Spleen (tissue), 13 donors: Measurements from ENCODE around the gene KLK6. TPM values are rescaled to one million over a fixed set of nuclear protein-coding genes. Genes with fewer than 3 reads are reported as not detected.

ENCODE experiments used
- DNase-seq: peaks from one replicate; pipeline ENCODE4 v3.0.0-alpha.2; 2020
- H3K27ac ChIP-seq, 8 donors: fragments of 200-600 bp; sonication (generic) in 7 of 8; 1 replicate in 4 of 8; 2 replicates in 4 of 8; pipeline versions ENCODE4 v1.5.0 to v1.8.0; 2016 to 2021; ENCODE audit warnings: inconsistent platforms in 4 of 8, mild to moderate bottlenecking in 4 of 8, moderate library complexity in 1 of 8
- H3K27me3 ChIP-seq, 7 donors: fragments of 200-600 bp; sonication (generic) in 6 of 7; replicated peaks in 1 of 7; 1 replicate in 4 of 7; 2 replicates in 3 of 7; pipeline versions ENCODE4 v1.5.0 to v1.8.0; 2016 to 2021; ENCODE audit warnings: inconsistent platforms in 3 of 7, mild to moderate bottlenecking in 1 of 7
- H3K36me3 ChIP-seq, 6 donors: fragments of 200-600 bp; sonication (generic) in 5 of 6; 1 replicate in 4 of 6; 2 replicates in 2 of 6; pipeline versions ENCODE4 v1.5.0 to v1.8.0; 2016 to 2021; ENCODE audit warnings: inconsistent platforms in 2 of 6
- H3K4me1 ChIP-seq, 6 donors: fragments of 200-600 bp; sonication (generic) in 5 of 6; 1 replicate in 3 of 6; 2 replicates in 3 of 6; pipeline versions ENCODE4 v1.5.0 to v1.8.0; 2016 to 2021; ENCODE audit warnings: inconsistent platforms in 3 of 6
- H3K4me3 ChIP-seq, 8 donors: fragments of 200-600 bp; sonication (generic) in 7 of 8; 1 replicate in 4 of 8; 2 replicates in 4 of 8; pipeline versions ENCODE4 v1.5.0 to v1.8.0; 2016 to 2021; ENCODE audit warnings: inconsistent platforms in 4 of 8, mild to moderate bottlenecking in 4 of 8, moderate library complexity in 2 of 8
- H3K9me3 ChIP-seq, 8 donors: fragments of 200-600 bp; sonication (generic) in 7 of 8; 1 replicate in 4 of 8; 2 replicates in 4 of 8; pipeline versions ENCODE4 v1.5.0 to v1.8.0; 2016 to 2021; ENCODE audit warnings: inconsistent platforms in 4 of 8
- CTCF ChIP-seq, 11 experiments: fragments of 200-600 bp in 7 of 11; fragments of 450-650 bp in 4 of 11; sonication (generic) in 4 of 11; IDR thresholded peaks in 8 of 11; conservative IDR thresholded peaks in 3 of 11; 1 replicate in 7 of 11; 2 replicates in 4 of 11; pipeline versions ENCODE4 v1.4.0 to v1.8.0; 2016 to 2021; ENCODE audit warnings: antibody characterized with exemption in 11 of 11, inconsistent platforms in 4 of 11, mild to moderate bottlenecking in 1 of 11
- POLR2A ChIP-seq, 3 donors: fragments of 450-650 bp; IDR thresholded peaks; one replicate each; pipeline ENCODE4 v1.5.1; 2017; ENCODE audit warnings: antibody characterized with exemption in 3 of 3, mild to moderate bottlenecking in 1 of 3
- POLR2AphosphoS5 ChIP-seq, 3 donors: sonication (generic); formaldehyde crosslinking; IDR thresholded peaks; one replicate each; pipeline ENCODE4 v1.5.1; 2017; ENCODE audit warnings: antibody characterized with exemption in 3 of 3
- WGBS, 5 donors: extraction: QIAGEN DNeasy Blood & Tissue Kit in 3 of 5; methylation state at CpG; one replicate each; pipeline versions ENCODE4 v1.1.5 to v1.1.7; 2013 to 2018; 5-methylcytosine and 5-hydroxymethylcytosine counted together
- intact Hi-C: fragments of 100-400 bp; cut with DNase I; formaldehyde crosslinking; loops from one replicate; pipeline ENCODE4 v1.15.0; 2023; ENCODE audit warnings: low total_unique reads
- long read RNA-seq, 2 donors: transcript quantifications; one replicate each; lab custom pipeline, GENCODE V29; 2026
- polyA plus RNA-seq, 3 donors: library from polyadenylated mRNA; stranded (reverse); fragments of 200-250 nt; gene quantifications; one replicate each; pipeline ENCODE4 v1.2.1, GENCODE V29; 2013
- total RNA-seq, 7 donors: library from RNA; depleted of rRNA in 3 of 7; stranded (reverse); fragments of >200 nt in 3 of 7; fragmentation: NEBNext Ultra II Directional in 4 of 7; extraction: Animal tissue kit (Norgen Biotek cat#: 25700) in 4 of 7; gene quantifications; one replicate each; pipeline versions ENCODE4 v1.1.0 to v1.2.1, GENCODE V29; 2016 to 2021
- donor health status: healthy with polysubstance abuse.
- donor health status: DM: no; HTN: no; CAD: no; lungs with moderate emphysema.
- donor health status: DM: no; HTN: no; CAD: no.
- donor health status: Bipolar disorder and iron deficiency.
- donor health status: healthy.
- donor health status: DM: no; HTN: no; CAD: no.
- donor health status: DM: yes; HTN: yes; CAD: no.

The KLK6 gene
- 1 to 10 TPM in 5 of 7 donors, under 1 TPM in 1, not detected in 1; 0.79 to 9.5 (median 3.0) TPM for total RNA-seq
- polyA plus RNA-seq: 1 to 10 TPM in 1 of 3 donors, under 1 TPM in 2; 0.43 to 5.8 (median 0.80) TPM
- long read RNA-seq, donor 1, transcript KLK6-202 (6 exons, 1,708 nt): major isoform, 26 of 65 reads
- long read RNA-seq, donor 1, partial matches to known transcripts: 37 of 65 reads
- long read RNA-seq, donor 1, other reads (novel, unspliced or antisense): 0 of 65 reads
- long read RNA-seq, donor 2, transcript KLK6-202 (6 exons, 1,708 nt): major isoform, 8 of 16 reads
- long read RNA-seq, donor 2, partial matches to known transcripts: 8 of 16 reads
- long read RNA-seq, donor 2, other reads (novel, unspliced or antisense): 0 of 16 reads

GRCh38 chr19:50969413-50969760, at the start of gene KLK6:
KLK6 (minus strand) TSS chr19:50969591; CDS start chr19:50968104, 1,487 bp downstream.
- Histone ChIP-seq H3K27me3 (peaks cover 0 to 85% (median 0%) of the 10 kb centered on the region in 7 donors), H3K4me1 (peaks cover 0 to 3% (median 0%) of the 10 kb centered on the region in 6 donors), H3K27ac (peak within 1 kb of the TSS in 2 of 8 donors; percentile 5 to 30), H3K36me3 (no peaks in the 10 kb centered on the region), H3K4me3 (peak within 1 kb of the TSS in 1 of 8 donors; percentile 19), H3K9me3 (no peaks in the 10 kb centered on the region)
- DNase-seq: no peak
- WGBS, 5 donors: 73 to 85% (median 77%) methylated on average over 16 to 19 of the region's 19 CpGs
- intact Hi-C loops: no loop called here
- TF ChIP-seq POLR2A (IDR thresholded peaks at IDR 0.05) (no peak), POLR2AphosphoS5 (IDR thresholded peaks at IDR 0.05) (no peak), CTCF (IDR thresholded peaks at IDR 0.05 in 8 of 11, conservative IDR thresholded peaks at IDR 0.05 in 3 of 11) (no peak)

- no peak for DNase-seq
- 2 to 7% (median 3%) methylated on average over 29 to 65 of the region's 68 CpGs for WGBS, 5 donors
- Histone ChIP-seq H3K4me1 (peaks cover 10 to 42% (median 29%) of the 10 kb centered on the region in 6 donors), H3K9me3 (no peaks in the 10 kb centered on the region), H3K27ac (no peak overlapping the region), H3K27me3 (peaks cover 4 to 100% (median 60%) of the 10 kb centered on the region in 7 donors), H3K4me3 (peak overlapping the region in 6 of 8 donors; percentile 9 to 62 (median 26)), H3K36me3 (no peaks in the 10 kb centered on the region)
- TF ChIP-seq POLR2A (IDR thresholded peaks at IDR 0.05): no peak
- no peak for TF ChIP-seq POLR2AphosphoS5 (IDR thresholded peaks at IDR 0.05)
- no peak for TF ChIP-seq CTCF (IDR thresholded peaks at IDR 0.05 in 8 of 11, conservative IDR thresholded peaks at IDR 0.05 in 3 of 11)
- intact Hi-C loops: no loop called here
Observed at GRCh38 chr19:51018745-51019543, 49.6 kb upstream of the KLK6 start.

- Histone ChIP-seq H3K4me3 (peak overlapping the region in 3 of 8 donors; percentile 2 to 51 (median 15)), H3K9me3 (no peaks in the 10 kb centered on the region), H3K27ac (no peak overlapping the region), H3K4me1 (peaks cover 10 to 42% (median 29%) of the 10 kb centered on the region in 6 donors), H3K27me3 (peaks cover 4 to 98% (median 49%) of the 10 kb centered on the region in 7 donors), H3K36me3 (no peaks in the 10 kb centered on the region)
- DNase-seq: peak; percentile 88
- WGBS, 5 donors: 2 to 6% (median 4%) methylated on average over 61 to 68 of the region's 68 CpGs
- TF ChIP-seq CTCF (IDR thresholded peaks at IDR 0.05 in 8 of 11, conservative IDR thresholded peaks at IDR 0.05 in 3 of 11) (peak in 10 of 11 experiments; percentile 14 to 83 (median 52)), POLR2AphosphoS5 (IDR thresholded peaks at IDR 0.05) (no peak)
- intact Hi-C loops: no loop called here
Observed at GRCh38 chr19:51016798-51017683, 47.6 kb upstream of the KLK6 start.
